Transverse colon (tissue), 4 donors: Measurements from ENCODE around the gene CDCP2. TPM values are rescaled to one million over a fixed set of nuclear protein-coding genes. Genes with fewer than 3 reads are reported as not detected.
"Not testable (repeated sequence)": the region's sequence is repeated elsewhere in the genome, so short reads cannot be mapped to it uniquely, and the experiment has no call there.

ENCODE experiments used
- DNase-seq: peaks from one replicate; pipeline ENCODE4 v3.0.0-alpha.2; 2019
- H3K27ac ChIP-seq, 4 donors: fragments of 200-600 bp; sonication (generic); 2 replicates each; pipeline ENCODE4 v1.5.1; 2016 to 2018; ENCODE audit warnings: inconsistent platforms in 4 of 4
- H3K27me3 ChIP-seq: fragments of 200-600 bp; sonication (generic); 2 replicates; pipeline ENCODE4 v1.5.1; 2017; ENCODE audit warnings: inconsistent platforms
- H3K36me3 ChIP-seq, 4 donors: fragments of 200-600 bp; sonication (generic); 2 replicates each; pipeline ENCODE4 v1.5.1; 2017 to 2019; ENCODE audit warnings: inconsistent platforms in 4 of 4
- H3K4me1 ChIP-seq, 4 donors: fragments of 200-600 bp; sonication (generic); 2 replicates each; pipeline ENCODE4 v1.5.1; 2017 to 2020; ENCODE audit warnings: inconsistent platforms in 4 of 4
- H3K4me3 ChIP-seq, 4 donors: fragments of 200-600 bp; sonication (generic); 1 replicate in 1 of 4; 2 replicates in 3 of 4; pipeline versions ENCODE4 v1.5.1 to v1.6.1; 2017 to 2019; ENCODE audit warnings: inconsistent platforms in 4 of 4
- H3K9me3 ChIP-seq, 2 donors: fragments of 200-600 bp; sonication (generic); 2 replicates each; pipeline ENCODE4 v1.5.1; 2017 to 2019; ENCODE audit warnings: inconsistent platforms in 2 of 2
- EP300 ChIP-seq: sonication (generic); formaldehyde crosslinking; IDR thresholded peaks from one replicate; pipeline ENCODE4 v1.6.1; 2017; ENCODE audit warnings: antibody characterized with exemption, low read depth
- POLR2A ChIP-seq: fragments of 450-650 bp; IDR thresholded peaks from one replicate; pipeline ENCODE4 v1.6.1; 2016; ENCODE audit warnings: antibody characterized with exemption, mild to moderate bottlenecking, moderate library complexity
- POLR2AphosphoS5 ChIP-seq, 3 donors: sonication (generic); formaldehyde crosslinking; IDR thresholded peaks; one replicate each; pipeline ENCODE4 v1.6.1; 2016; ENCODE audit warnings: antibody characterized with exemption in 3 of 3
- whole genome bisulfite sequencing, 2 donors: methylation state at CpG; one replicate each; pipeline ENCODE4 v1.1.5; 2018; ENCODE audit warnings: low coverage in 1 of 2; 5-methylcytosine and 5-hydroxymethylcytosine counted together
- in situ Hi-C, 4 donors: fragments of 200-750 bp; cut with MboI; loops; one replicate each; pipeline versions ENCODE4 v1.15.0 to v1.15.1; 2017; ENCODE audit warnings: low sequenced_read_pairs in 3 of 4, low pct_ligation_motif_present in 1 of 4, low pct_unique_long_range_greater_than_20kb in 1 of 4
- intact Hi-C: fragments of 100-400 bp; cut with DNase I; formaldehyde crosslinking; loops from one replicate; pipeline ENCODE4 v1.15.1; 2023; ENCODE audit warnings: low total_unique reads
- total RNA-seq, 4 donors: library from RNA; depleted of rRNA; stranded (reverse); fragments of >200 nt; gene quantifications; one replicate each; pipeline ENCODE4 v1.1.0, GENCODE V29; 2016
- TF ChIP-seq, protein P1 (sequence below), 5 experiments: fragments of 200-600 bp in 3 of 5; fragments of 450-650 bp in 2 of 5; sonication (generic) in 3 of 5; IDR thresholded peaks; 1 replicate in 2 of 5; 2 replicates in 3 of 5; pipeline ENCODE4 v1.5.1; 2016 to 2017; ENCODE audit warnings: antibody characterized with exemption in 5 of 5, inconsistent platforms in 3 of 5, mild to moderate bottlenecking in 2 of 5, moderate library complexity in 1 of 5

The CDCP2 gene
- total RNA-seq, 4 donors from 2014 or later, result 0.48 TPM; not detected in 3

DNA sequence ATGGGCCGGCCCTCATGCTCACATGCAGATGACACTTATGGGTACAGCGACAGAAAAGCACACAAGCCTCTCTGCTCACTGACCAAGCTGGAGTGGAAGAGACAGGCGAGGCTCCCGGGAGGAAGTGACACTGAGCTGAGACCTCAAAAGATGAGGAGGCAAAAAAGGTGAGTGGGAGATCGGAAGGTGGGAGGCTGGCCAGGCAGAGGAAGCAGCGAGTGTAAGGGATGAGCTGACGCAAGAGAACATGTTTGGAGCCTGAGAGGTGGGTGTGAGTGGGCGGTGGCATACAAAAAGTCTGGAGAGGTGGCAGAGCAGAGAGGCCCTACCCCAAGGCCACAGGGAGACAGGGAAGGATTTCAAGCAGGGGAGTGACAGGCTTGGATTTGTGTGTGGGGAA, 18.2 kb upstream of the CDCP2 start:
- no peaks in the 10 kb centered on the region for H3K9me3 ChIP-seq
- no peaks in the 10 kb centered on the region for H3K36me3 ChIP-seq
- no peaks in the 10 kb centered on the region for H3K4me1 ChIP-seq
- DNase-seq, result no peak
- intact Hi-C loops, result no loop called here
- no peak overlapping the region for H3K27ac ChIP-seq
- in situ Hi-C loops, result no loop called here
- 83 to 87% methylated on average over 1 to 8 of the region's 8 CpGs for WGBS, 2 donors
- H3K27me3 ChIP-seq, result no peaks in the 10 kb centered on the region
- no peak overlapping the region for H3K4me3 ChIP-seq
- no peak for TF ChIP-seq EP300
- no peak for TF ChIP-seq POLR2AphosphoS5 (IDR thresholded peaks at IDR 0.05)
- TF ChIP-seq POLR2A, result no peak
- TF ChIP-seq, protein P1, sequence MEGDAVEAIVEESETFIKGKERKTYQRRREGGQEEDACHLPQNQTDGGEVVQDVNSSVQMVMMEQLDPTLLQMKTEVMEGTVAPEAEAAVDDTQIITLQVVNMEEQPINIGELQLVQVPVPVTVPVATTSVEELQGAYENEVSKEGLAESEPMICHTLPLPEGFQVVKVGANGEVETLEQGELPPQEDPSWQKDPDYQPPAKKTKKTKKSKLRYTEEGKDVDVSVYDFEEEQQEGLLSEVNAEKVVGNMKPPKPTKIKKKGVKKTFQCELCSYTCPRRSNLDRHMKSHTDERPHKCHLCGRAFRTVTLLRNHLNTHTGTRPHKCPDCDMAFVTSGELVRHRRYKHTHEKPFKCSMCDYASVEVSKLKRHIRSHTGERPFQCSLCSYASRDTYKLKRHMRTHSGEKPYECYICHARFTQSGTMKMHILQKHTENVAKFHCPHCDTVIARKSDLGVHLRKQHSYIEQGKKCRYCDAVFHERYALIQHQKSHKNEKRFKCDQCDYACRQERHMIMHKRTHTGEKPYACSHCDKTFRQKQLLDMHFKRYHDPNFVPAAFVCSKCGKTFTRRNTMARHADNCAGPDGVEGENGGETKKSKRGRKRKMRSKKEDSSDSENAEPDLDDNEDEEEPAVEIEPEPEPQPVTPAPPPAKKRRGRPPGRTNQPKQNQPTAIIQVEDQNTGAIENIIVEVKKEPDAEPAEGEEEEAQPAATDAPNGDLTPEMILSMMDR (IDR thresholded peaks at IDR 0.05), result no peak

DNA sequence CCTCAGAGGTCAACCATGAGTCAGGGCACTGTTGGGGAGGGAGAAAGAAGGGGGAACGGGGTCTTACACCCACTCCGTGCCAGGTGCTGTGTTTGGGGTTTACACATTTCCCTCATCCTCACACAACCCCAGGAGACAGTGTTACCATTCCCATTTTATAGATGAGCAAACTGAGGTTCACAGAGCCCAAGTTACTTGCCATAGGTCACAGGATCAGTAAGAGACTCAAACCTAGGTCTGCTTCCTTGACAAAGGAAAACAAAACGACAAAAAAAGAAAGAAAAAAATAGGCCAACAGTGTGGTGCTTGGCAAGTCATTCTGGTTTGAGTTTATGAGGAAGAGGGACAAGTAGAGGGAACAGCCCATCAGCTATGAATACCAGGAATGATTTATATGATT, 16.3 kb upstream of the CDCP2 start:
- no peaks in the 10 kb centered on the region for H3K9me3 ChIP-seq
- no peak overlapping the region for H3K27ac ChIP-seq
- H3K4me3 ChIP-seq, result no peak overlapping the region
- no peak for DNase-seq
- H3K36me3 ChIP-seq, result no peaks in the 10 kb centered on the region
- 73 to 81% methylated on average over 3 of the region's 3 CpGs for WGBS, 2 donors
- intact Hi-C loops (no loop called here), in situ Hi-C loops (no loop called here)
- peaks cover 0 to 1% (median 0%) of the 10 kb centered on the region in 4 donors for H3K4me1 ChIP-seq
- no peaks in the 10 kb centered on the region for H3K27me3 ChIP-seq
- TF ChIP-seq EP300 (no peak), POLR2A (no peak), POLR2AphosphoS5 (IDR thresholded peaks at IDR 0.05) (no peak)
- TF ChIP-seq, protein P1 (IDR thresholded peaks at IDR 0.05), result no peak

DNA sequence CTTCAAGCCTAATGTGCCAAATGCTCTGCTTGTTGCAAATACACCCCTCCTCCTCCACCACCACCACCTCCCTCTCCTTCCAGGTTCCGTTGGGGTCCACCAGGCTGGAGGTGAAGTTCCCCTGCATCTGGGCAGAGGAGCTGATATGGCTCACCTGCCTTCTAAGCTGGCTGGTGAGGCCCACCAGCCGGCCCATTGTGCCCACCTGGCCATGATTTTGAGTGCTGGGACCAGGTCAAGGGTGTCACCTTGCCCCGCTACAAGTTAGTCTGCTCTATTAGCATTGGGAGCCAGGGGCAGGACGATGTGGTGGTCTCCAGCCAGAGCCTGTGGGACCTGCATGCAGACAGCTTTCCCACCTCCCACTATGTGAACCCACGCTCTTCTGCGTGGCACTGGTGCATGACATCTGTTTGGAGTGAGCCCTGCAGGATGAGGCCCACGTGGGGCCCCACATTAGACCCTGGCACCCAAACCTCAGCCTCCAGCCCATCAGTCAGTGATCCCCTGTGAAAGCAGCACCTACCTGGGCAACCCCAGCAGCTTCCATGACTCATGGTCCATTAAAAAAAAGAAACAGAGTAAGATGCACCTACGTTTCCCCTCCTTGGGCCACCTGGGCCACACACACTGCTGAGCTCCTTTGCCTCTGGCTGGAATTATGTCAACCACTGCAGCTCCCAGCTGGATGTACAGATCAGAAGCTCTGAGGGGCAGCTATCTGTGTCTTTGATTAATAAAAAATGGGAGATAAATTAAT, 15.6 kb upstream of the CDCP2 start:
- Histone ChIP-seq H3K9me3 (no peaks in the 10 kb centered on the region), H3K27ac (no peak overlapping the region), H3K36me3 (no peaks in the 10 kb centered on the region), H3K27me3 (no peaks in the 10 kb centered on the region), H3K4me1 (peaks cover 0 to 8% (median 4%) of the 10 kb centered on the region in 4 donors), H3K4me3 (no peak overlapping the region)
- in situ Hi-C loops, result no loop called here
- WGBS, 2 donors, result 95% methylated on average over 7 of the region's 8 CpGs; no CpG with 5 or more reads in 1 of the 2 donors
- TF ChIP-seq POLR2AphosphoS5 (IDR thresholded peaks at IDR 0.05) (no peak), EP300 (no peak), POLR2A (no peak)
- TF ChIP-seq, protein P1 (IDR thresholded peaks at IDR 0.05), result no peak
- intact Hi-C loops, result no loop called here
- no peak for DNase-seq

DNA sequence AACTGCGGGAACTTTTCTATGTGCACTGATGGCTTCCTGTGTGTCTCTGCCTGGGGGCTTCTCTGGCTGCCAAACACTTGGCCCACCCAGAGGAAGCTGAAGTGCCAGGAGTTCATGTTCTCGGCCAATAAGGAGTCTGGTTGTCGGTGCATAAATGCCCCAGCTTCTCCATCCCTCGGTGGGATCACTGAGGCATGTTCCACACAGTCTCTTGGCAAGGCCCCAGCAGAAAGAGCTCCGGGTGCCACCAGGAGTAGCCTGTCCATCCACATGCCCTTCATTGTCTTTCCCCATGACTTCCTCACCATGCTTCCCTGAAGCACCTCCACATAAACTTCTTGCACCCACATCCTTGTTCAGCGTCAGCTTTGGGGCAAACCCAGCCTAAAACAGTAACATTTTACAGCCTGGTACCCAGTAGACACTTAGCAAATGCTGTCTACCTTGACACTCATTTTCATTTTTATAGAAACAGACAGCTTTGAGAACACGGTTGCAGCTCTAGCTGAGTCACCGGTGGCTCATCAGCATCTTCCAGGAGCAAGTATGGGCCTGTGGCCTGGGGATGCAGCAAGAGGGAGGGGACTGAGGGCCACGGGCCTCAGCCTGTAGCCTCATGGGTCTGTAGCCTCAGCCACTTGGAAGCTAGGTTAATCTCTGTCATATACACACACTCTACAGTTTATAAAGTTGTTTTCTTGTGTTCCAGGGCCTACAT, 14.8 kb upstream of the CDCP2 start:
- Histone ChIP-seq H3K36me3 (no peaks in the 10 kb centered on the region), H3K9me3 (no peaks in the 10 kb centered on the region), H3K4me3 (no peak overlapping the region), H3K27me3 (no peaks in the 10 kb centered on the region), H3K4me1 (peaks cover 0 to 14% (median 9%) of the 10 kb centered on the region in 4 donors), H3K27ac (no peak overlapping the region)
- TF ChIP-seq, protein P1 (IDR thresholded peaks at IDR 0.05), result no peak
- TF ChIP-seq POLR2AphosphoS5 (IDR thresholded peaks at IDR 0.05), result no peak
- TF ChIP-seq EP300, result no peak
- no peak for TF ChIP-seq POLR2A
- in situ Hi-C loops (no loop called here), intact Hi-C loops (no loop called here)
- 89 to 100% methylated on average over 1 to 9 of the region's 9 CpGs for WGBS, 2 donors
- no peak for DNase-seq

DNA sequence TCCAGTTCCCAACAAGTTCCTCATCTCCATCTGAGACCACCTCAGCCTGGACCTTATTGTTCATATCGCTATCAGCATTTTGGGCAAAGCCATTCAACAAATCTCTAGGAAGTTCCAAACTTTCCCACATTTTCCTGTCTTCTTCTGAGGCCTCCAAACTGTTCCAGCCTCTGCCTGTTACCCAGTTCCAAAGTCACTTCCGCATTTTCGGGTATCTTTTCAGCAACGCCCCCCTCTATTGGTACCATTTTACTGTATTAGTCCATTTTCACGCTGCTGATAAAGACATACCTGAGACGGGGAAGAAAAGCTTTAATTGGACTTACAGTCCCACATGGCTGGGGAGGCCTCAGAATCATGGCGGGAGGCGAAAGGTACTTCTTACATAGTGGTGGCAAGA, 13.6 kb upstream of the CDCP2 start:
- in situ Hi-C loops, H3K9me3 ChIP-seq, H3K27me3 ChIP-seq, H3K36me3 ChIP-seq, DNase-seq, H3K4me3 ChIP-seq, H3K27ac ChIP-seq, intact Hi-C loops: not testable (repeated sequence)
- 93 to 99% methylated on average over 8 of the region's 8 CpGs for WGBS, 2 donors
- H3K4me1 ChIP-seq, result peaks cover 0 to 14% (median 9%) of the 10 kb centered on the region in 4 donors
